GM21360 (cell line): ENCODE data around the gene PHTF2.
A peak's percentile ranks its signal among the peaks of the same experiment; 100 is the strongest.
"Not testable (repeated sequence)": the region's sequence is repeated elsewhere in the genome, so short reads cannot be mapped to it uniquely, and the experiment has no call there.

Experiments used
- ATAC-seq: cut with Tn5 transposase; IDR thresholded peaks from one replicate; pipeline ENCODE4 v1.9.1; 2021; ENCODE audit warnings: mild to moderate bottlenecking, moderate library complexity; ENCODE audit not compliant: unreplicated experiment

Gene PHTF2

DNA sequence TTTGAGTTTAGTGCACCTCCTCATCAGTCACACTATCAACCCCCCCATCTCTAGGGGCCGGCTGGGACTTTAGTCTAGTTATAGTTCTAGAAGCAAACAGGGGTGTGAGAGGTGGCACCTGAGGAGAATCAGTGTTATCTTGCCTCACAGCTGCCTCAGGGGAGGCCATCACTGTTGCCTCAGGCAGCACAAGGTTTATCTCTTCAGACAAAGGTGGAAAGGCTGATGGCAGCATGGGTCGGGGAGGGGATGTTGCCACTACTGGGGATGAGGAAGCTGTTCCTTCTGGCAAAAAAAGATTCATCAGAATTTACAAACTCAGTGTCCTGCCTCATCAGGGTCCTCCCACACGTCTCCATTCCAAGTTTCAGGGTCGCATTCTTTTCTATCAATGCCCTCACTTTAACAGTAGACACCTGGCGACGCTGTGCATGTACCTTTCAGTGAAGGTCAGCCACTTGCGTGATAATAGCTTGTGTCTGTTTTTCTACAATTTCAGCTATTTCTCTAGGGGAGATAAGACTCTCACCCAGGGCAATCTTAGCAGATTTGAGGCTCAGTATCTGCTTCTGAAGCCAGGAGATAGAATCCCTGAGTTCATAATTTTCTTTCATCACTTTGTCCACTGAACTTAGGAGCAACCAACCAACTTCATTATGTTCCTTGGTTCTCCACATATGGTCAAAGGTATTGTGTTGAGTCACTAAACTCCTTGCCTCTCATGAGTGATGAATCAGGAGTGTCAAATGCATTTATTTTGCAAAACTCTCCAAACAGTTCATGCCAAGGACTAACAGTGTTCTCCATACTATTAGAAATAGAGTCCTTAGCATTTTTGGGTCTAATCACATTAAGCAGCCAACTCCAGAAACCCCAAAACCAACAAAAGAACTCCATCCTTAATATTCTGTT is 75.1 kb downstream of the PHTF2 start:
- ATAC-seq = not testable (repeated sequence)

DNA sequence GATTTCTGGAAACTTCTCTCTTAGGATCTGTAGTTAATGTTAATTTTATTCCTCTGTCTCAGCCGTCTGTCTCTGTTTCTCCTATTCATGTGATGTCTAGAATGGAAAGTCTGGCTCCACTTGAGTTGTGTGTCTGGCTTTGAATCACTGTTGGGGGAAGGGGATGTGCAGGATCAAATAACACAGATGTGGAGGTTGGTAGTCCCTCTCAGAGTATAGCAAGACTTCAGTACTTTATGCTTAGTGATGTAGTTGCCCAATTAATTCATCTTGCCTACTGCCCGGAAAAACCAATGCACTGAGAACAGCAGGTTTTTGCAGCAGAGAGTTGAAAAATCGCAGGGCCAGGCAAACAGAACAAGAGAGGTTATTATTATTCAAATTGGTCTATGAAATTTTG is 79.2 kb downstream of the PHTF2 start:
- ATAC-seq = no peak

DNA sequence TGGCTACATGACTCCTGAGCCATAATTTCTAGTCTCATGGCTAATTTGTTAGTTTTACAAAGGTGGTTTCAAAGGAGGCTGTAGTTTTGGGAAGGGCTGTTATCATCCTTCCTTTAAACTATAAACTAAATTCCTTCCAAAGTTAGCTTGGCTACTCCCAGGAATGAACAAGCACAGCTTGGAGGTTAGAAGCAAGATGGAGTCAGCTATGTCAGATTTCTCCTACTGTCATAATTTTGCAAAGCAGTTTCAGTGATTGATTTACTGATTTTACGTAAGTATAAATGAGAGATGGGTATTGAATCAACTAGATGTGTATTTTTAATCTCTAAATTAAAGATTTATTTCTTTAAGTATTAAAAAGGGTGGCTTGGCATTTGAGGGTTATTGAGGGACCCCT is 79.9 kb downstream of the PHTF2 start:
- no peak for ATAC-seq

GRCh38 chr7:77879272-77879671 is 80.7 kb downstream of the PHTF2 start:
- no peak for ATAC-seq

DNA sequence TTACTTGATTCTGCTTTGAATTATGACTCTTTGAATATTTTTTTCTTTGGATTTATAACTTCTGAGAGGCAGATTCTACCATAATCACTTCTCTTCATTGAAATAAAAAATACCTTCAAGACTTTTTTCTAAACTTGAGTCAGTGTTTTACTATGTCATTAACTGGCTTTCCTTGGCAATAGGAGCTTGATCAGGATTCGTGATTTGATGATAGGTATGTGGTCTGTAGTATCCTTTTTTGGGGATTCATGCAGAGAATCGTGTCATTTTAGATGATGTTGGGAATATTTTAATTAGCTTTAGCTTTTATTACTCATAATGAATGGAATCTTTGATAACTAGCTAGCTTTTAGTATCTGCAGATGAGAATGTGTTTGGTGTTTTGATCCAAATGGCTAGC is 83.3 kb downstream of the PHTF2 start:
- no peak for ATAC-seq

GRCh38 chr7:77885155-77885554 is 86.6 kb downstream of the PHTF2 start:
- no peak for ATAC-seq

DNA sequence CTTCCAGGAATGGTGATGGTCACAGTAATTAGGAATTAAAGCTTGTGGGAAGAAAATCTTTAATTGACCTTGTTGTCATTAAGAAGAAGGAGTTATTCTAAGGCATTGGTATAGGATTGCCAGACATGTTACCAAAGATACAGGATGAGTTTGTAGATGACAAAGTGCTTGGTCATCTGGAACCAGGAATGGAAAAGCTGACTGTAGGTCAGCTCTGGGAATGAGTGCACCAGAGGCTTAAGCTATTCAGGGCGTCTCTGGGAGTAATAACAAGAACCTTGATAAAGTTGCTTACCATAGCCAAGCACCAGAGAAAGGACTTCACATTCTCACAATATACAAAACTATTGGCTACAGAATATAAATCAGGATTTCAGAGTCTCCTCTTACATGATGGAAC is 89.0 kb downstream of the PHTF2 start:
- no peak for ATAC-seq

DNA sequence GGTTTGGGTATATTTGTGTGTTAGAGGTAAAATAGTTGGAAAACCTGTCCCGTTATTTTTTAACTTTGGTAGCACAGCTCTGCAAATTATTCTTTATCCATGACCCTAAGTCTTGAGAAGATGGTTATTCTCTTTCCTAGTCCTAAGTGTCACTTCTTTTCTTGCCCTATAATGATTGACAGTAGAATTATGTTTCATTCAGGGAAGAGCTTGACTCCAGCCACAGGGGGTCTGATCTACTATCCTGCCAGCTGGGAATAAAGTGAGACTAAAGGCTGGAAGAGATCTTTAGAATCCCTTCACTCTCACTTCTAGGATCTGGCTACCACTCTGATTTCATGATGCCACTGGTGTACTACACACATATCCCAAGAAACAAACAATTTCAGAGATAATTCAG is 90.4 kb downstream of the PHTF2 start:
- no peak for ATAC-seq

DNA sequence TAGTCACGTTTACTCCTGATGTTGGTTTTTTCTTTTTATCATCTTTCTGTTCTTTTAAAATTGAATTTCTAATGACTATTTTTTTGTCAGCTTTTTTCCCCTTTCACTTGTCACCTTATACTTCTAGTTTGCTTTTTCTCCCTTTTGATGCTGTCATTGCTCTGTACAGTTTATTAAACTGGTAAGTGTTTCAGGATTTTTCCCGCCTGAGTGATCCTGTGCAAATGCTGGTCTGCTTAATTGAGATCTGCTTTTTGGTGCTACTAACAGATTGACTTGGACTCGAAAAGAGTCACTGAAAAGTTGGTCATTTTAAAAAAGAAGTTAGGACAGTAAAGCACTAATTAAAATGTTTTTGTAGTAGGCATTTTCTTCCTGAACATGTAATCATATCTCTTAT is 95.2 kb downstream of the PHTF2 start:
- ATAC-seq = no peak

DNA sequence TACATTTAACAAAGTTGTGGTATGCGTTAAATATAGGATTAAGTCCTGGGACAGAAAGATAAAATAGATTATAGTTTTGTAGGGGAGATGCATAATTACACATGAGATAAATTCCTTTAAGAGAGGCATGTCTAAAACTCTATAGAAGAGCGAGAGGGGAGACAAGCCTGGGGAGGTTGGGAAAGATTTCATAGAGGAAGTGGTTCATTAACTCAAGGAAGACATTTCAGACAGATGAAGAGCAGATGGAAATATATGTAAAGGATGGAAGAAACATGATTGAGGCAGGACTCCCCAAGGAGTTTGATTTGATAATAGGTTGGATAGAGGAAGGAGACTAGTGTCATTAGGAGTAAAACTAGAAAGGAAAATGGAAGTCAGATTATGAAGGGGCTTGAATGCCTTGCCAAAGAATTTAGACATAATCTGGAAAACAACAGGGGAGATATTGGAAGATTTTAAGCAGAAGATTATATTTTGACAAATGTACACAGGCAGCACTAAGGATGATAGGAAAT is 96.1 kb downstream of the PHTF2 start:
- no peak for ATAC-seq

DNA sequence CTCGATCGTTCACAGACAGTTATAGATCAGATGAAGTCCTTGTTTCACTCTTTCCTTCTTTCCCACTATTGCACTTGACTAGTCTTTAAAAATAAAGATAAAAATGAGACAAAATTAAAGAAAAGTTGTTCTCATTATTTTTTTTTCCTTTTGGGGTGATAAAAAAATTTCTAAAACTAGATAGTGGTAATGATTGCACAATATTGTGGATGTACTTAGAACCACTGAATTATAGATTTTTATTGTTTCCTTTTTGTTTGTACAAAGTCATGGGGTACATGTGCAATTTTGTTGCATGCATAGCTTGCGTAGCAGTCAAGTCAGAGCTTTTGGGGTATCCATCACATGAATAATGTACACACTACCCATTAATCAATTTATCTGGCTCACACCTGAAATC is 97.3 kb downstream of the PHTF2 start:
- ATAC-seq = no peak

- ATAC-seq = no peak
Observed at GRCh38 chr7:77897004-77897547, 98.5 kb downstream of the PHTF2 start.

DNA sequence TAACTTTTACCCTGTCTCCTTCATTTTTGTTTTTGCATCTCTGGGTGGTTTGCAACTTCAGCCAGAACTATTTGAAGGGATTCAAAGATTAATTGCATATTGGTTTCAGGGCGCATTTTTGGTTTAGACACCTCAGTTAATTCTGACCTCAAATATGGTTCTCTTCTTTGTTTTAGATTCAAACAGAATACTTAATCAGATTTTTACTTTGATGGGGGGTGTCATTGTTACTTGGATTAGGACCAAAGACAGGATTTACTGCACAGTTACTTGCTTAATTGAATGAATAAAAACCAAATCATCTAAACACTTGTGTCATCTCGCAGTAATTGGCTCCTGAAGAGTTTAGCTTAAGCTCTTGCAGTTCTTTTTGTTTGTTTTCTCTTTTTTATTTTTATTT is 100.9 kb downstream of the PHTF2 start:
- no peak for ATAC-seq

DNA sequence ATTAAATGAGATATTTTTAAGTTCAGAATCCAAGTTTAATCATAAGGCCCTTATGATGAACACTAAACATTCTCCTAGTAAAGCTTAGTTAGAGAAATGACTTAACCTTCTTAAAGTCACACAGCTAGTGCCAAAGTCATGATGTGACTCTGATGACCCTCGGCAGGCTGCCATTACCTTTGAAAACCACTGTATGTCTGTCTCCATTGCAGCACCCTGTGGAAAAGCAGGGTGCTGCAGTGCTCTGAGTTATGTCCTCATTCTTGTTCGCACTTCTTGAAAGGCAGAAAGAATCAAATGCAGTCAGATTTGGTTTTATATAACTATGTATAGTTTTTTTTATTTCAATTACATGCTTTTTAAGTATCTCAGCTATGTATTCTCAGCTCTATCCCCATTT is 105.0 kb downstream of the PHTF2 start:
- ATAC-seq = no peak

- ATAC-seq = no peak
Observed at GRCh38 chr7:77904252-77904651, 105.7 kb downstream of the PHTF2 start.

DNA sequence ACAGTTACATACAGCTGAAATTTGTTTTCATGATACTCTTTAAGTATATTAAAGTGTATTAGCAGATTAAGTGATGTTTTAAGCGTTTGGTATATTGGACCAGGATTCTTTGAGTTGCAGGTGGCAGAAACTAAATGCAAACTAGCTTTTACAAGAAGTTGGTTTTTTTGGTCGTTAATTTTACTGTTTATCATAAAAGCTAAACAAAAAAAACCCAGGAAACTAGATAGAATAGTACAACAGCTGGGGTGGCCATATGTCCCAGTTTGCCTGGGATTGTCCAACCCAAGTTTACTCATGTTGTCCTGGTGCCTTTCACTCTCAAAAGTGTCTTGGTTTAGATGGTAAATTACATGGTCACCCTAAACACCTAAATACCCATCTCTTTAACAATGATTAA is 108.7 kb downstream of the PHTF2 start:
- ATAC-seq = no peak

DNA sequence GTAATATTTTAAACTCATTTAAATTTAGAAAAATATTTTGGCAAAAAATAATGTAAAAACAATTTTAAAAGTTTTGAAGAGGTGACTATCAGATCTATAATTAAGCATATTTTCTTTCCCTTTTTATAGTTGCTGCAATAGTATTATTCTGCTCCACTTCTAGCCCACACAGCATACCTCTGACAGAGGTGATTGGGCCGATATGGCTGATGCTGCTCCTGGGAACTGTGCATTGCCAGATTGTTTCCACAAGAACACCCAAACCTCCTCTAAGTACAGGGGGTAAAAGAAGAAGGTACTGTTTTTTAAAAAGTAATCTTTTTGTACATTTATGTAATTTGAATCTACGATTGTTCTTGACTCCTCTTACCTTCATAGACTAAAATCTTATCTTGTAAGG is 110.1 kb downstream of the PHTF2 start:
- no peak for ATAC-seq

DNA sequence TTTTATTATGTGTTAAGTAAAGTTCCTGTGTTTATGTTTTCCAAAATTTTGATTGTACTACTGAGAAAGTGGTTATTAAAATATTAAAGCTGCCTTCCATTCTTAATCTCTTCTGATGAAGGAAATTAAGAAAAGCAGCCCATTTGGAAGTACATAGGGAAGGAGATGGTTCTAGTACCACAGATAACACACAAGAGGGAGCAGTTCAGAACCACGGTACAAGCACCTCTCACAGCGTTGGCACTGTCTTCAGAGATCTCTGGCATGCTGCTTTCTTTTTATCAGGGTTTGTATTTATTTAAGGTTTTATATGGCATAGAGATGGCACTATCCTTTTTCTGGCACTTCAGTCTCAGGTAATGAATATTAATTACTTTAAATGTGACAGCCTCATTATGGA is 111.6 kb downstream of the PHTF2 start:
- ATAC-seq = no peak

DNA sequence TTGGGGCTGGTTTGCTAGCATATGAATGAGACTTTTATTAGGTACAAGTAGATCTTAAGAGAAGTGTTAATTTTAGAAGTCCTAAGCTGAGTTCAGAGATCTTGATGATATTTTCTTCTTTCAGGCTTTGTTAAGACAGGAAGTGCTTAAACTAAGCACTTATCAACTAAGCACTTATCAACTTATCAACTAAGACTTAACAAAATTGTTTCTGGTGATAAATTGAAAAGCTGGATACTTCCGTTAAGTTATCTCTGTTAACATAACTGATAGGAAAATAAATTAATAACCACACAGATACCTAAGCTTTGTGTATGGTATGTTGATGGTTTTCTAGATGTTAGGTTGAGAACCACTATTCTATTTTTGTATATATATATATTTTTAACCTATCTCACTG is 113.7 kb downstream of the PHTF2 start:
- no peak for ATAC-seq

GRCh38 chr7:77913977-77914607 is 115.5 kb downstream of the PHTF2 start:
- peak; percentile 44 for ATAC-seq

GRCh38 chr7:77917500-77918262 is 119.1 kb downstream of the PHTF2 start:
- ATAC-seq = peak; percentile 54
